GM12875 (cell line): ENCODE results near the gene SLC19A1.

Experiments used
- H3K4me3 ChIP-seq: one replicate; pipeline ENCODE4 v1.5.1; 2011; ENCODE audit warnings: low read depth, low read length, control low read depth
- TF ChIP-seq, protein P1 (sequence below): IDR thresholded peaks from 2 replicates; pipeline ENCODE4 v1.5.1; 2011; ENCODE audit warnings: low read depth, mild to moderate bottlenecking, control low read depth, inconsistent platforms, low read length, moderate library complexity, borderline replicate concordance; ENCODE audit not compliant: insufficient read depth

The SLC19A1 gene

DNA sequence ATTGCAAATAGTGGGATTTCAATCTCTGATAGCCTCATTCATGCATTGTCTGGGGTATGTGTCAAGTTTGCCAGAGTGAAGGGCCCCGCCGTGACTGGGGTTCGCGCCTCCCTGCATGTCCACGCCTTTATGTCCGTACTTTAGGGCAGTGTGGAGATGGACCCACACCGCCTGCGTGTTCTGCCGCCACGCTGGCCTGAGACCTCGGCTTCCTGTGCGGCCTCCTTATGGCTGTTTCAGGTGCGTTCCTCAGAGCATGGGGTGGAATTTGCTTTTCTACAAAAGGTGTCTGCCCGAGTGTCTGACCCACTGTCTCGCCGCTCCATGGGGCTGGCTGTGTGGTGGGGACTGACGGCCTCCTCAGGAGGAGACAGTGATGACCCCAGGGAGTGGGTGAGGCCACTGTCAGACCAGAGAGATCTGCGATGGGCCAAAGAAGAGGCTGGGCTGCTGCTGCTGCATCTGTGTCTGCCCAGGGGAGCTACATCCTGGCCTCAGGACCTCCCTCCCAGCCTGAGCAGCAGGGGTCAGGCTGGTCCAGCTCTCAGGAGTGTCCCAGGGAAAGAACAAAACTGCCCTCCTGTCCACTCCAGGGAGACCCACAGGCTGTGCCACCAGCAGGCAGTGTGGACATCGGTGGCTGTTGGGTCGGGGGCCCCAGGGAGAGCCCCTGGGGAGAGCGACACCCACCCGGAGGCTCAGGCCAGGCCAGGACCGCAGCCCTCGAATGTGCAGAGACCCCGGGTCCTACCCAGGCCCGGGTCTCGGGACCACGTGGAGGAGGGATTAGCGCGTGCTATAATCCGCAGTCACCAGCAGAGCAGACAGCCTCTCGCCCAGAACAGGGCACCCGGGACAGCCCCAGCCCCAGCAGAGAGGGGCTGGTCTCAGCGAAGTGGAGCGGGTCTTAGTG is 9.8 kb upstream of the SLC19A1 start:
- no peak overlapping the region for H3K4me3 ChIP-seq
- TF ChIP-seq, protein P1, sequence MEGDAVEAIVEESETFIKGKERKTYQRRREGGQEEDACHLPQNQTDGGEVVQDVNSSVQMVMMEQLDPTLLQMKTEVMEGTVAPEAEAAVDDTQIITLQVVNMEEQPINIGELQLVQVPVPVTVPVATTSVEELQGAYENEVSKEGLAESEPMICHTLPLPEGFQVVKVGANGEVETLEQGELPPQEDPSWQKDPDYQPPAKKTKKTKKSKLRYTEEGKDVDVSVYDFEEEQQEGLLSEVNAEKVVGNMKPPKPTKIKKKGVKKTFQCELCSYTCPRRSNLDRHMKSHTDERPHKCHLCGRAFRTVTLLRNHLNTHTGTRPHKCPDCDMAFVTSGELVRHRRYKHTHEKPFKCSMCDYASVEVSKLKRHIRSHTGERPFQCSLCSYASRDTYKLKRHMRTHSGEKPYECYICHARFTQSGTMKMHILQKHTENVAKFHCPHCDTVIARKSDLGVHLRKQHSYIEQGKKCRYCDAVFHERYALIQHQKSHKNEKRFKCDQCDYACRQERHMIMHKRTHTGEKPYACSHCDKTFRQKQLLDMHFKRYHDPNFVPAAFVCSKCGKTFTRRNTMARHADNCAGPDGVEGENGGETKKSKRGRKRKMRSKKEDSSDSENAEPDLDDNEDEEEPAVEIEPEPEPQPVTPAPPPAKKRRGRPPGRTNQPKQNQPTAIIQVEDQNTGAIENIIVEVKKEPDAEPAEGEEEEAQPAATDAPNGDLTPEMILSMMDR, result no peak

DNA sequence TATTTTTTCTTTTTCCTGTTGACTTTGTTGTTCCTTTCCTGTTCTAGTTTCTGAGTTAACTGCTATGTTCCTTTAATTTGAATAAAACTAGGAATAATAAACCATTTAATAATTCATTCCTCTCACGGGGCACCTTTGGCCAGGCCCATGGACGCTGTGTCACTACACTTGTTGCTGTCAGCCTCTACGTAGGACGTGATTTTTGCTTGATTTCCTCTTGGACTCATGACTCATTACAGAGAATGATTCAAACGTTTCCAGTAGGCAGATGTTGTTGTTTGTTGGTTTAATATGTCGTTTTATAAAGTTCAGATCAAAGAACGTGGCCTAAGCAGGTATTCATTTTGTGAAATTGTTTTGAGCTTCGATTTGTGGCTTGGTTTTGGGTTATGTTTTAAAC is 9.1 kb upstream of the SLC19A1 start:
- no peak overlapping the region for H3K4me3 ChIP-seq
- TF ChIP-seq, protein P1, result no peak

DNA sequence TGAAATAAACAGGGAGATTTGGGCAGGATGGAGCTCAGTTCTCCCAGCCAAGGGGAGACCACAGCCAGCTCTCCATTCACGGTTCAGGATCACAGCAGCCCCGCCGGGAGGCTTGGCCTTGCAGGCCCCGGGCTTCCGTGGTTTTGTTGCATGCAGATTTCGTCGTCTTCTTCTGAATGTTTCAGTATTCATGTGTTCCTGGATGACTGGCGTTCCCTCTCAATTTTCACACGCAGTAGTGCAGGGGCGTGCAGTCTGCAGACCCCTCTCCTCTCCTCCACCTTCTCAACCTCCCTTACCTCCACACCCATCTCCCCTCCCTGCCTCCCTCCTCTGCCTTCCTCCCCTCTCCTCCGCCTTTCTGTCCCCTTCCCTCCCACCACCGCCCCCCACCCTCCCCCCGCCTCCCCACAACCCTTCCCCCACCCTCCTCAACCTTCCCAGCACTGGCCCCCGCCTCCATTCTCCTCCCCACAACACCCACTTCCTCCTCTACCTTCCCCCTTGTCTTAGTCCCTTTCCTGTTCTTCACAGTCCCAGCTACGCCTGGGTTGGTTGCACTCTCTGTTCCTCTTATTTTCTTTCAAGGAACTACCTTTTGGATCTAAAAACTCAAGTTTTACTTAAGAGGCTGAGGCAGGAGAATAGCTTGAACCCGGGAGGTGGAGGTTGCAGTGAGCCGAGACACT is 8.4 kb upstream of the SLC19A1 start:
- TF ChIP-seq, protein P1, result no peak
- H3K4me3 ChIP-seq, result peak overlapping the region; percentile 21

GRCh38 chr21:45549626-45550463 is 7.6 kb upstream of the SLC19A1 start:
- TF ChIP-seq, protein P1, result 0 out of 2 replicates have a peak, but pooled peaks have one; percentile 17
- peak overlapping the region; percentile 21 for H3K4me3 ChIP-seq

DNA sequence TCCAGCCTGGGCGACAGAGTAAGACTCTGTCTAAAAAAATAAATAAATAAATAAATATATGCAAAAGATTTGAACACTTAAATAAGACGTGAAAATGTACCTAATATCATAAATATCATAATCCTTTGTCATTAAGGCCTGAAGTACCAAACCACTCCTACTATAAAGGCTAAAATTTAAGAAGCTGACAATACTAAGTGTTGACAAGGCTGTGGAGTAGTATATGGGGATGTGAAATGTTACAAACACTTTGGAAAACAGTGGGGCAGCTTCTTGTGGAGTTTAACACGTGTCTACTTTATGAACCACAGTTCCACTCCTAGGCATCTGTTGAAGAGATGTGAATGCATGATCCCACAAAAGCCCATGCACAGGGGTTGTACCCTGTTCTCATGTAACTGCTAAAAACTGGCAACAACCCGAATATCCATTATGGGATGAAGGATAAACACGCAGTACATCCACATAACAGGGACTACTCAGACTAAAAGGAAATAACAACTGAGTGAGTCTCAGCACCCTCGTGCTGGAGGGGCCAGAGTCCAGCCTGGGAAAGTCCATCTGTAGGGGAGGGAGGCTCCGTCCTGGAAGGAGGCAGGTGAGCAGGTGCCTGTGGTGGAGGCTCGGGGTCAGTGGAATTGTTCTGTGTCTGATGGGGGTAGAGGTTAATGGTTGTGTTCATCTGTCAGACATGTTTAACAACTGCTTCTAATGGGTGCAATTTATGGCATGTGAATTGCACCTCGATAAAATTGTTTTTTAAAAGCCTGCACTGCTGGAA is 6.7 kb upstream of the SLC19A1 start:
- H3K4me3 ChIP-seq, result no peak overlapping the region
- TF ChIP-seq, protein P1, result no peak

- TF ChIP-seq, protein P1, result no peak
- H3K4me3 ChIP-seq, result no peak overlapping the region
These were observed 5.3 kb upstream of the SLC19A1 start for GRCh38 chr21:45547545-45547900.
